ENCODE data around the gene CPNE7.

GRCh38 chr16:89538286-89538685 is 37.3 kb upstream of the CPNE7 start:
- TF ChIP-seq ZSCAN29 (IDR thresholded peaks at IDR 0.05) (no peak), CTCF (IDR thresholded peaks at IDR 0.05 in 2 of 3, conservative IDR thresholded peaks at IDR 0.05 in 1 of 3; ENCODE audit: control insufficient read depth in 2 of 3, extremely low read depth in 1 of 3, insufficient read depth in 1 of 3, low read depth in 3 of 3, low read length in 3 of 3) (no peak), EP300 (IDR thresholded peaks at IDR 0.05; ENCODE audit: borderline replicate concordance in 1 of 2, control insufficient read depth in 1 of 2, low read depth in 2 of 2, low read length in 2 of 2) (no peak), GABPA (IDR thresholded peaks at IDR 0.05; ENCODE audit: low read depth) (no peak), POLR2A (IDR thresholded peaks at IDR 0.05; ENCODE audit: low read depth, low read length) (no peak), EZH2 (IDR thresholded peaks at IDR 0.05; ENCODE audit: borderline replicate concordance, control insufficient read depth, low read depth, low read length) (no peak), NFYA (IDR thresholded peaks at IDR 0.05; ENCODE audit: borderline replicate concordance, low read depth, low read length) (no peak), MYC (IDR thresholded peaks at IDR 0.05; ENCODE audit: insufficient read depth, insufficient read length, insufficient replicate concordance, low read length, severe bottlenecking) (no peak), SRF (IDR thresholded peaks at IDR 0.05; ENCODE audit: low read depth in 2 of 2, low read length in 2 of 2) (no peak)
- TF ChIP-seq, protein P1, sequence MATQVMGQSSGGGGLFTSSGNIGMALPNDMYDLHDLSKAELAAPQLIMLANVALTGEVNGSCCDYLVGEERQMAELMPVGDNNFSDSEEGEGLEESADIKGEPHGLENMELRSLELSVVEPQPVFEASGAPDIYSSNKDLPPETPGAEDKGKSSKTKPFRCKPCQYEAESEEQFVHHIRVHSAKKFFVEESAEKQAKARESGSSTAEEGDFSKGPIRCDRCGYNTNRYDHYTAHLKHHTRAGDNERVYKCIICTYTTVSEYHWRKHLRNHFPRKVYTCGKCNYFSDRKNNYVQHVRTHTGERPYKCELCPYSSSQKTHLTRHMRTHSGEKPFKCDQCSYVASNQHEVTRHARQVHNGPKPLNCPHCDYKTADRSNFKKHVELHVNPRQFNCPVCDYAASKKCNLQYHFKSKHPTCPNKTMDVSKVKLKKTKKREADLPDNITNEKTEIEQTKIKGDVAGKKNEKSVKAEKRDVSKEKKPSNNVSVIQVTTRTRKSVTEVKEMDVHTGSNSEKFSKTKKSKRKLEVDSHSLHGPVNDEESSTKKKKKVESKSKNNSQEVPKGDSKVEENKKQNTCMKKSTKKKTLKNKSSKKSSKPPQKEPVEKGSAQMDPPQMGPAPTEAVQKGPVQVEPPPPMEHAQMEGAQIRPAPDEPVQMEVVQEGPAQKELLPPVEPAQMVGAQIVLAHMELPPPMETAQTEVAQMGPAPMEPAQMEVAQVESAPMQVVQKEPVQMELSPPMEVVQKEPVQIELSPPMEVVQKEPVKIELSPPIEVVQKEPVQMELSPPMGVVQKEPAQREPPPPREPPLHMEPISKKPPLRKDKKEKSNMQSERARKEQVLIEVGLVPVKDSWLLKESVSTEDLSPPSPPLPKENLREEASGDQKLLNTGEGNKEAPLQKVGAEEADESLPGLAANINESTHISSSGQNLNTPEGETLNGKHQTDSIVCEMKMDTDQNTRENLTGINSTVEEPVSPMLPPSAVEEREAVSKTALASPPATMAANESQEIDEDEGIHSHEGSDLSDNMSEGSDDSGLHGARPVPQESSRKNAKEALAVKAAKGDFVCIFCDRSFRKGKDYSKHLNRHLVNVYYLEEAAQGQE (IDR thresholded peaks at IDR 0.05; ENCODE audit: low read depth, low read length), result no peak

Measured in GM12878 (cell line).